ENCODE results near the gene CACNA2D4.

The CACNA2D4 gene

GRCh38 chr12:1883513-1883912 is 34.9 kb downstream of the CACNA2D4 start:
- TF ChIP-seq CTCF (IDR thresholded peaks at IDR 0.05; ENCODE audit: low read depth, low read length), result no peak
- H3K4me3 ChIP-seq (ENCODE audit: low read depth, low read length), result no peak overlapping the region
- in situ Hi-C loops (cut with HindIII; ENCODE audit: low sequenced_read_pairs), result no loop called here
- DNase-seq (ENCODE audit: low read depth, low spot score), result no peak

DNA sequence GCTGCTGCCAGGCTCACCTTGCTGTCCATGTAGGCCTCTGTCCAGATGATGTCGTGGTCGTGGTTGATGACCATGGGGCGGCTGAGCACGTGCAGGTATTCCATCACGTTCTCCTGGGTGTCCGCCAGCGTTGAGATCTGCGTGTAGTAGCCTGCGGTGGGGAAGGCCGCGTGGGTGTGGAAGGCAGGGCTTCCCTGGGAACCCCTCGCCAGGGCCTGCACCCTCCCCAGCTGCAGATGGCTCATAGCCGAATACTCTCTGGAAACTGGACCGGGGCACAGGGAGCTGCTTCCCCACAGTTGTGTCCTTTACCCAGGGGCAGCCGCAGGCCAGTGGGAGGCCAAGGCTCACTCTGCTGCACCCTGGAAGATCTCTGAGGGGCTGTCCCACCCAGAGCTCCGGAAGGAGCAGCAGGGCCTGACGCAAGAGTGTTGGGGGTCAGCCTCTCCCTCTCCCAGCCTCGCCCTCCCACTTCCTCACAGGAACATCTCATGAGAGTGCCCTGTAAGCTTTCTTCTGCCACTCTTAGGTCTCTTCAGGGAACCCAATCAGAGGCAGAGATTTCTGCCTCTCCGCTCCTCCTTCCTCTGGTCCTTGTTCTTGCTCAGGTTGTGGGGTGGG is 35.5 kb downstream of the CACNA2D4 start:
- no peak overlapping the region for H3K4me3 ChIP-seq (ENCODE audit: low read depth, low read length)
- no peak for TF ChIP-seq CTCF (IDR thresholded peaks at IDR 0.05; ENCODE audit: low read depth, low read length)
- in situ Hi-C loops (cut with HindIII; ENCODE audit: low sequenced_read_pairs), result no loop called here
- DNase-seq (ENCODE audit: low read depth, low spot score), result no peak

- no peak for DNase-seq (ENCODE audit: low read depth, low spot score)
- no peak overlapping the region for H3K4me3 ChIP-seq (ENCODE audit: low read depth, low read length)
- no peak for TF ChIP-seq CTCF (IDR thresholded peaks at IDR 0.05; ENCODE audit: low read depth, low read length)
- in situ Hi-C loops (cut with HindIII; ENCODE audit: low sequenced_read_pairs), result no loop called here
Measured at GRCh38 chr12:1882405-1882804, 36.0 kb downstream of the CACNA2D4 start.

DNA sequence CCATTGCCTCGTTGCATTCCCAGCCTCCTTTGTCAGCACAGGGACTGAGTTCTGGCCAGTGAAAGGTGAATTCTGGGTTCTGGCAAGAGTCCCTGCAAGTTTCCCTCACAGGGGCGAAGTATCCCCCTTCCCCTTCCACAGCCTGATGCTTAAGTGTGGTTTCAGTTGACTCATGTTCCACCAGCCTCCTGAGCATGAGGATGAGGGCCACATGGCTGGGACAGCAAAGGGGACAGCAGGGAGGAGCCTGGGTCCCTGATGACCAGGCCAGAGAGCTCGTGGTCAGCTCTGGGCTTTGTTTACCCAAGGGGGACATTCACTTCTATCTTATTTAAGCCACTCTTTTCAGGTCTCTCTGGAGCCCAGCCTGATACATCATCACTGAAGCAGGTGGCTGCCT is 36.5 kb downstream of the CACNA2D4 start:
- H3K4me3 ChIP-seq (ENCODE audit: low read depth, low read length), result no peak overlapping the region
- DNase-seq (ENCODE audit: low read depth, low spot score), result no peak
- TF ChIP-seq CTCF (IDR thresholded peaks at IDR 0.05; ENCODE audit: low read depth, low read length), result no peak
- in situ Hi-C loops (cut with HindIII; ENCODE audit: low sequenced_read_pairs), result no loop called here

- H3K4me3 ChIP-seq (ENCODE audit: low read depth, low read length), result no peak overlapping the region
- in situ Hi-C loops (cut with HindIII; ENCODE audit: low sequenced_read_pairs), result no loop called here
- no peak for DNase-seq (ENCODE audit: low read depth, low spot score)
- TF ChIP-seq CTCF (IDR thresholded peaks at IDR 0.05; ENCODE audit: low read depth, low read length), result no peak
Measured at GRCh38 chr12:1881301-1881700, 37.2 kb downstream of the CACNA2D4 start.

- no peak overlapping the region for H3K4me3 ChIP-seq (ENCODE audit: low read depth, low read length)
- no peak for TF ChIP-seq CTCF (IDR thresholded peaks at IDR 0.05; ENCODE audit: low read depth, low read length)
- DNase-seq (ENCODE audit: low read depth, low spot score), result no peak
- in situ Hi-C loops (cut with HindIII; ENCODE audit: low sequenced_read_pairs), result no loop called here
Measured at GRCh38 chr12:1880876-1881275, 37.6 kb downstream of the CACNA2D4 start.

Measured in astrocyte of the spinal cord (primary cell).